Smooth muscle cell (in vitro differentiated cells): ENCODE results near the gene KCNJ10. TPM values are rescaled to one million over a fixed set of nuclear protein-coding genes. Genes with fewer than 3 reads are reported as not detected.

ENCODE experiments used
- DNase-seq: peaks from one replicate; lab custom pipeline; 2025; ENCODE audit not compliant: unreplicated experiment; lab: John Stamatoyannopoulos, UW
- H2AFZ ChIP-seq: fragments of 200-600 bp; sonication (generic); 2 replicates; pipeline ENCODE4 v1.6.0; 2016; ENCODE audit warnings: antibody characterized with exemption, low read depth, mild to moderate bottlenecking
- H3F3A ChIP-seq: fragments of 200-600 bp; sonication (generic); 2 replicates; pipeline ENCODE4 v1.6.0; 2017; ENCODE audit warnings: antibody characterized with exemption, low read depth
- H3K27ac ChIP-seq: fragments of 200-600 bp; sonication (generic); 2 replicates; pipeline ENCODE4 v1.5.1; 2016; ENCODE audit warnings: low read depth, mild to moderate bottlenecking
- H3K27me3 ChIP-seq: fragments of 200-600 bp; sonication (generic); 2 replicates; pipeline ENCODE4 v1.6.1; 2016; ENCODE audit warnings: low read depth, mild to moderate bottlenecking
- H3K36me3 ChIP-seq: fragments of 200-600 bp; sonication (generic); 2 replicates; pipeline ENCODE4 v1.5.1; 2016; ENCODE audit warnings: low read depth
- H3K4me1 ChIP-seq: fragments of 200-600 bp; sonication (generic); 2 replicates; pipeline ENCODE4 v1.5.1; 2016; ENCODE audit warnings: low read depth
- H3K4me2 ChIP-seq: fragments of 200-600 bp; sonication (generic); 2 replicates; pipeline ENCODE4 v1.6.0; 2016; ENCODE audit warnings: mild to moderate bottlenecking
- H3K4me3 ChIP-seq: fragments of 200-600 bp; sonication (generic); 2 replicates; pipeline ENCODE4 v1.5.1; 2016; ENCODE audit warnings: mild to moderate bottlenecking
- H3K79me2 ChIP-seq: fragments of 200-600 bp; sonication (generic); 2 replicates; pipeline ENCODE4 v1.6.0; 2016; ENCODE audit warnings: low read depth, mild to moderate bottlenecking
- H3K9ac ChIP-seq: fragments of 200-600 bp; sonication (generic); 2 replicates; pipeline ENCODE4 v1.6.0; 2016; ENCODE audit warnings: low read depth
- H3K9me3 ChIP-seq: fragments of 200-600 bp; sonication (generic); replicated peaks from 2 replicates; pipeline ENCODE4 v1.5.1; 2016; ENCODE audit warnings: low read depth
- H4K20me1 ChIP-seq: fragments of 200-600 bp; sonication (generic); 2 replicates; pipeline ENCODE4 v1.6.0; 2016; ENCODE audit warnings: low read depth
- CTCF ChIP-seq: fragments of 200-600 bp; sonication (generic); IDR thresholded peaks from 2 replicates; pipeline ENCODE4 v1.5.1; 2017; ENCODE audit warnings: borderline replicate concordance, mild to moderate bottlenecking, antibody characterized with exemption; ENCODE audit not compliant: insufficient read depth, poor library complexity, severe bottlenecking
- WGBS: methylation state at CpG from one replicate; pipeline ENCODE4 v1.1.7; 2016; ENCODE audit warnings: low lambda C conversion rate; 5-methylcytosine and 5-hydroxymethylcytosine counted together
- polyA plus RNA-seq: library from polyadenylated mRNA; unstranded; fragments of >200 nt; fragmentation: Nextera tagmentation; extraction: Ambion mirVana; gene quantifications from 2 replicates; pipeline ENCODE4 v1.2.1, GENCODE V29; 2016
- total RNA-seq: library from RNA; depleted of rRNA; stranded (reverse); fragments of >200 nt; gene quantifications from 2 replicates; pipeline ENCODE4 v1.2.3, GENCODE V29; 2014

Gene KCNJ10
- total and polyA plus RNA-seq, 2 experiments from 2014 or later = not detected

- Histone ChIP-seq H3K9ac (no peak overlapping the region), H3K27ac (no peak overlapping the region), H3K36me3 (no peaks in the 10 kb centered on the region), H3K27me3 (no peaks in the 10 kb centered on the region), H3K4me2 (no peak overlapping the region), H3K79me2 (no peaks in the 10 kb centered on the region), H2AFZ (no peak overlapping the region), H4K20me1 (no peaks in the 10 kb centered on the region), H3F3A (no peaks in the 10 kb centered on the region), H3K4me1 (peaks cover 9% of the 10 kb centered on the region), H3K4me3 (no peak overlapping the region), H3K9me3 (no peaks in the 10 kb centered on the region)
- TF ChIP-seq CTCF = no peak
- no peak for DNase-seq
- 70% methylated on average over 4 of the region's 4 CpGs for WGBS
These were observed 26.5 kb upstream of the KCNJ10 start for GRCh38 chr1:160096274-160097116.

GRCh38 chr1:160095382-160096105 lies 25.6 kb upstream of the KCNJ10 start:
- Histone ChIP-seq H3K79me2 (no peaks in the 10 kb centered on the region), H3F3A (no peaks in the 10 kb centered on the region), H3K4me2 (no peak overlapping the region), H3K36me3 (no peaks in the 10 kb centered on the region), H2AFZ (no peak overlapping the region), H3K27ac (no peak overlapping the region), H3K4me1 (peaks cover 9% of the 10 kb centered on the region), H3K9me3 (no peaks in the 10 kb centered on the region), H3K27me3 (no peaks in the 10 kb centered on the region), H4K20me1 (no peaks in the 10 kb centered on the region), H3K9ac (no peak overlapping the region), H3K4me3 (no peak overlapping the region)
- DNase-seq = no peak
- TF ChIP-seq CTCF = no peak
- 82% methylated on average over 4 of the region's 4 CpGs for WGBS

- no peak overlapping the region for H3K27ac ChIP-seq
- DNase-seq = no peak
- peaks cover 9% of the 10 kb centered on the region for H3K4me1 ChIP-seq
- H3K9ac ChIP-seq = no peak overlapping the region
- no peaks in the 10 kb centered on the region for H3K36me3 ChIP-seq
- no peaks in the 10 kb centered on the region for H4K20me1 ChIP-seq
- H3K79me2 ChIP-seq = no peaks in the 10 kb centered on the region
- H3F3A ChIP-seq = no peaks in the 10 kb centered on the region
- H3K4me3 ChIP-seq = no peak overlapping the region
- WGBS = 97% methylated on average over 14 of the region's 14 CpGs
- no peak overlapping the region for H3K4me2 ChIP-seq
- H2AFZ ChIP-seq = no peak overlapping the region
- H3K27me3 ChIP-seq = no peaks in the 10 kb centered on the region
- TF ChIP-seq CTCF = no peak
- H3K9me3 ChIP-seq = no peaks in the 10 kb centered on the region
These were observed 24.8 kb upstream of the KCNJ10 start for GRCh38 chr1:160094806-160095205.

GRCh38 chr1:160094291-160094625 lies 24.3 kb upstream of the KCNJ10 start:
- H2AFZ ChIP-seq = no peak overlapping the region
- H3F3A ChIP-seq = no peaks in the 10 kb centered on the region
- no peak for TF ChIP-seq CTCF
- no peak overlapping the region for H3K4me3 ChIP-seq
- H3K9ac ChIP-seq = no peak overlapping the region
- no peak overlapping the region for H3K4me2 ChIP-seq
- DNase-seq = no peak
- H3K9me3 ChIP-seq = no peaks in the 10 kb centered on the region
- no peaks in the 10 kb centered on the region for H3K27me3 ChIP-seq
- no peak overlapping the region for H3K27ac ChIP-seq
- no peaks in the 10 kb centered on the region for H3K79me2 ChIP-seq
- H3K4me1 ChIP-seq = peaks cover 9% of the 10 kb centered on the region
- WGBS = 95% methylated on average over 4 of the region's 4 CpGs
- H3K36me3 ChIP-seq = no peaks in the 10 kb centered on the region
- no peaks in the 10 kb centered on the region for H4K20me1 ChIP-seq
